DND-41 (cell line): ENCODE results near the gene APOLD1.
"Not testable (repeated sequence)": the region's sequence is repeated elsewhere in the genome, so short reads cannot be mapped to it uniquely, and the experiment has no call there.

ENCODE experiments used
- ATAC-seq: fragments of 200-7000 bp; cut with Tn5 transposase; 3 replicates; pipeline ENCODE4 v1.9.1; 2021; ENCODE audit warnings: low read depth; ENCODE audit not compliant: insufficient read depth
- DNase-seq: peaks from one replicate; pipeline ENCODE4 v3.0.0-alpha.2; 2020
- H2AFZ ChIP-seq: 2 replicates; pipeline ENCODE4 v1.6.0; 2012; ENCODE audit warnings: low read depth, low read length
- H3K27ac ChIP-seq: 2 replicates; pipeline ENCODE4 v1.5.1; 2012; ENCODE audit warnings: low read length, inconsistent platforms
- H3K27me3 ChIP-seq: fragments of 200-600 bp; sonication (generic); 2 replicates; pipeline ENCODE4 v1.6.0; 2012; ENCODE audit warnings: low read length, mild to moderate bottlenecking, inconsistent platforms; ENCODE audit not compliant: insufficient read depth, poor library complexity
- H3K36me3 ChIP-seq: 2 replicates; pipeline ENCODE4 v1.5.1; 2012; ENCODE audit warnings: low read length, inconsistent platforms; ENCODE audit not compliant: insufficient read depth
- H3K4me1 ChIP-seq: 2 replicates; pipeline ENCODE4 v1.5.1; 2012; ENCODE audit warnings: mild to moderate bottlenecking, low read length; ENCODE audit not compliant: insufficient read depth
- H3K4me2 ChIP-seq: 2 replicates; pipeline ENCODE4 v1.6.0; 2012; ENCODE audit warnings: mild to moderate bottlenecking, moderate library complexity, low read length, inconsistent platforms; ENCODE audit not compliant: insufficient read depth
- H3K4me3 ChIP-seq, 2 experiments: fragments of 200-600 bp in 1 of 2; shearing (Covaris generic) in 1 of 2; 2 replicates each; pipeline ENCODE4 v1.5.1; 2012 to 2016; ENCODE audit warnings: inconsistent platforms in 2 of 2, low read length in 2 of 2, mild to moderate bottlenecking in 2 of 2, low read depth in 1 of 2, moderate library complexity in 1 of 2
- H3K79me2 ChIP-seq: 2 replicates; pipeline ENCODE4 v1.6.0; 2012; ENCODE audit warnings: low read length, inconsistent platforms; ENCODE audit not compliant: insufficient read depth
- H3K9ac ChIP-seq: 2 replicates; pipeline ENCODE4 v1.6.0; 2012; ENCODE audit warnings: low read depth, mild to moderate bottlenecking, inconsistent platforms, low read length, moderate library complexity
- H3K9me3 ChIP-seq: 2 replicates; pipeline ENCODE4 v1.5.1; 2012; ENCODE audit warnings: low read length, moderate library complexity, mild to moderate bottlenecking, inconsistent platforms; ENCODE audit not compliant: insufficient read depth, severe bottlenecking
- H4K20me1 ChIP-seq: 2 replicates; pipeline ENCODE4 v1.6.0; 2012; ENCODE audit warnings: low read length; ENCODE audit not compliant: insufficient read depth
- EZH2 ChIP-seq: IDR thresholded peaks from 3 replicates; pipeline ENCODE4 v1.6.1; 2012; ENCODE audit warnings: borderline replicate concordance, low read depth, mild to moderate bottlenecking, moderate library complexity, low read length, inconsistent platforms; ENCODE audit not compliant: severe bottlenecking
- TF ChIP-seq, protein P1 (sequence below): IDR thresholded peaks from 2 replicates; pipeline ENCODE4 v1.5.1; 2012; ENCODE audit warnings: borderline replicate concordance, low read length, moderate library complexity, mild to moderate bottlenecking; ENCODE audit not compliant: poor library complexity, severe bottlenecking; ENCODE audit errors: extremely low read depth

Gene APOLD1

DNA sequence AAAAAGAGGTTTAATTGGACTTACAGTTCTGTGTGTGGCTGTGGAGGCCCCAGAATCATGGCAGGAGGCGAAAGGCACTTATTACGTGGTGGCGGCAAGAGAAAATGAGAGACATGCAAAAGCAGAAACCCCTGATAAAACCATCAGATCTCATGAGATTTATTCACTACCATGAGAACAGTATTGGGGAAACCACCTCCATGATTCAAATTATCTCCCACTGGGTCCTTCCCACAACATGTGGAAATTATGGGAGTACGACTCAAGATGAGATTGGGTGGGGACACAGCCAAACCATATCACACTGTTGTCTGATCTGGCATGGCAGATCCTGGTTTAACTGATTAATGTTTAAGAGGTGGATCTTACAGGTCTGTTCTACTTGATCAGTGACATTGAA is 33.2 kb downstream of the APOLD1 start:
- Histone ChIP-seq H3K9me3 (no peaks in the 10 kb centered on the region), H3K4me3 (no peak overlapping the region), H3K27me3 (no peaks in the 10 kb centered on the region), H3K9ac (no peak overlapping the region), H2AFZ (no peak overlapping the region), H3K27ac (no peak overlapping the region), H3K79me2 (peaks cover 67% of the 10 kb centered on the region), H4K20me1 (peaks cover 17% of the 10 kb centered on the region; the same call in 1 of the 2 replicates), H3K36me3 (peaks cover 86% of the 10 kb centered on the region), H3K4me2 (no peak overlapping the region), H3K4me1 (peaks cover 22% of the 10 kb centered on the region)
- no peak for TF ChIP-seq EZH2
- TF ChIP-seq, protein P1, sequence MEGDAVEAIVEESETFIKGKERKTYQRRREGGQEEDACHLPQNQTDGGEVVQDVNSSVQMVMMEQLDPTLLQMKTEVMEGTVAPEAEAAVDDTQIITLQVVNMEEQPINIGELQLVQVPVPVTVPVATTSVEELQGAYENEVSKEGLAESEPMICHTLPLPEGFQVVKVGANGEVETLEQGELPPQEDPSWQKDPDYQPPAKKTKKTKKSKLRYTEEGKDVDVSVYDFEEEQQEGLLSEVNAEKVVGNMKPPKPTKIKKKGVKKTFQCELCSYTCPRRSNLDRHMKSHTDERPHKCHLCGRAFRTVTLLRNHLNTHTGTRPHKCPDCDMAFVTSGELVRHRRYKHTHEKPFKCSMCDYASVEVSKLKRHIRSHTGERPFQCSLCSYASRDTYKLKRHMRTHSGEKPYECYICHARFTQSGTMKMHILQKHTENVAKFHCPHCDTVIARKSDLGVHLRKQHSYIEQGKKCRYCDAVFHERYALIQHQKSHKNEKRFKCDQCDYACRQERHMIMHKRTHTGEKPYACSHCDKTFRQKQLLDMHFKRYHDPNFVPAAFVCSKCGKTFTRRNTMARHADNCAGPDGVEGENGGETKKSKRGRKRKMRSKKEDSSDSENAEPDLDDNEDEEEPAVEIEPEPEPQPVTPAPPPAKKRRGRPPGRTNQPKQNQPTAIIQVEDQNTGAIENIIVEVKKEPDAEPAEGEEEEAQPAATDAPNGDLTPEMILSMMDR = no peak
- no peak for DNase-seq
- no peak for ATAC-seq

DNA sequence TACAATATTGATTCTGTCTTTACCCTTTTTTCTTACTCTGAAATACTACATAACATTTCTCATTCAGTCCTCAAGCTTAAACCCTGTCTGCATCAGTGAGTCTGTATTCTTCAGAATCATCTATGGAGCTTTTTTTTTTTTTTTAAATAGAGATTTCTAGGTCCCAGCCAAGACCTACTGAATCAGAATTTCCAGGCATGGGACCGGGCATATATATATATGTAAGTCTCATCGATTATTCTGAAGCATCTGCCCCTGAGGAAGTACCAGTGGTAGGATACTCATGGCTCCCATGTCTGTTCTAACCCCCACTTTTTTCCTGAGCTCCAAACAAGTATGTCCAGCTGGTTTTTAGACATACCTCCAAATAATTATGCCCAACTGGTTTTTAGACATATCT is 33.8 kb downstream of the APOLD1 start:
- H2AFZ ChIP-seq = no peak overlapping the region
- peaks cover 62% of the 10 kb centered on the region for H3K79me2 ChIP-seq
- H3K4me3 ChIP-seq = no peak overlapping the region
- peaks cover 91% of the 10 kb centered on the region for H3K36me3 ChIP-seq
- H3K9me3 ChIP-seq = no peaks in the 10 kb centered on the region
- no peak for ATAC-seq
- H3K4me1 ChIP-seq = peaks cover 17% of the 10 kb centered on the region
- H3K27me3 ChIP-seq = no peaks in the 10 kb centered on the region
- no peak overlapping the region for H3K4me2 ChIP-seq
- H3K9ac ChIP-seq = no peak overlapping the region
- no peak overlapping the region for H3K27ac ChIP-seq
- no peak for TF ChIP-seq EZH2
- TF ChIP-seq, protein P1 = no peak
- peaks cover 17% of the 10 kb centered on the region; the same call in 1 of the 2 replicates for H4K20me1 ChIP-seq
- no peak for DNase-seq

DNA sequence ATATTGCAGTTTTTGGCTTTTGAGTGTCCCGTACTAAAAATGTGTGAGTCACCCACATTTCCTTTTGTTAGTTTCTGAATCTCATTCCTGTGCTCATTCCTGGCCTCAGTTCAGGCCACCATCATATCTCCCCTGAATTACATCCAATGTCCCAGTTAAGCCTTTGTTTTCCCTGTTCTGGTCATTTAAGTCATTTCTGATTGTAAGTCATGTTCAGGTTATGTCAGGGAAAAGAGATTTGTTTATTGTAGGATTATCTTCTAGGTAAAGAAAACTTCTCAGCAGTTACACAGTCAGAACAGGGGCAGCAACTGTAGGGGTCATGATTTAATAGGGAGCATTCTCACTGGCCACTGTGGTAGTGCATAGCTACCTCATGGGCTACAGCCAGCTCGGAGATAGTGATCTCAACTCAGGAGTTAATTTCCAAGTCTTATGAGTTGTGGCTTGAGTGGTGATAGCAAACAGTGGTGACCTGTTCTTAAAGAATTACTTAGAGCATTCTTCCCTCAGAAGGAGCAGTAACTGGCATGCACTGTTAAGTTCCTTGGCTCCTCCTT is 34.4 kb downstream of the APOLD1 start:
- Histone ChIP-seq H3K36me3 (peaks cover 95% of the 10 kb centered on the region), H3K4me2 (no peak overlapping the region), H3K4me1 (peaks cover 11% of the 10 kb centered on the region), H3K27me3 (no peaks in the 10 kb centered on the region), H2AFZ (no peak overlapping the region), H3K4me3 (no peak overlapping the region), H4K20me1 (peaks cover 17% of the 10 kb centered on the region; the same call in 1 of the 2 replicates), H3K79me2 (peaks cover 56% of the 10 kb centered on the region), H3K9ac (no peak overlapping the region), H3K27ac (no peak overlapping the region), H3K9me3 (no peaks in the 10 kb centered on the region)
- ATAC-seq (no peak), DNase-seq (no peak)
- no peak for TF ChIP-seq EZH2
- TF ChIP-seq, protein P1 = no peak

DNA sequence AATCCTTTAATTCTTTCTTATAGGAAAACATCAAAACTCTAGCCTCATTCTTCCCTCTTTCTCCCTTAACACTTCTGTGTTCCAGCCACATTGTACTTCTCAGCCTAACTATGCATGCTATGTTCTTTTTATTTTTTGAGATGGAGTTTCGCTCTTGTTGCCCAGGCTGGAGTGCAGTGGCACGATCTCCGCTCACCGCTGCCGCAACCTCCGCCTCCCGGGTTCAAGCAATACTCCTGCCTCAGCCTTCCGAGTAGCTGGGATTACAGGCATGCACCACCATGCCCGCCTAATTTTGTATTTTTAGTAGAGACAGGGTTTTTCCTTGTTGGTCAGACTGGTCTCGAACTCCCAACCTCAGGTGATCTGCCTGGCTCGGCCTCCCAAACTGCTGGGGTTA is 34.9 kb downstream of the APOLD1 start:
- H3K9ac ChIP-seq, H2AFZ ChIP-seq, H3K9me3 ChIP-seq, DNase-seq, ATAC-seq, H3K4me1 ChIP-seq, H3K4me2 ChIP-seq, H3K27me3 ChIP-seq, H3K27ac ChIP-seq, H3K4me3 ChIP-seq: not testable (repeated sequence)
- Histone ChIP-seq H4K20me1 (peaks cover 17% of the 10 kb centered on the region; the same call in 1 of the 2 replicates), H3K79me2 (peaks cover 50% of the 10 kb centered on the region), H3K36me3 (peaks cover 95% of the 10 kb centered on the region)
